HepG2 (cell line): ENCODE results near the gene KREMEN1. TPM values are rescaled to one million over a fixed set of nuclear protein-coding genes. Genes with fewer than 3 reads are reported as not detected.

Source experiments
- ATAC-seq: fragments of 200-7000 bp; cut with Tn5 transposase; 3 replicates; pipeline ENCODE4 v1.9.1; 2020; ENCODE audit warnings: mild to moderate bottlenecking, moderate library complexity
- BruUV-seq: library from RNA; stranded (reverse); fragments of 400-500 nt; replicated peaks from 2 replicates; lab custom pipeline; 2021; lab: Mats Ljungman, UMichigan
- CTCF ChIA-PET: fragments of 300-600 bp; formaldehyde crosslinking; extraction: SDS; loops from one replicate; lab custom pipeline; 2021; ENCODE audit warnings: low total read pairs, inconsistent platforms, low intra/inter-chr PET ratio; lab: Yijun Ruan, JAX
- POLR2A ChIA-PET: fragments of 350-600 bp; sonication (Branson Sonifier 250); formaldehyde crosslinking; loops from one replicate; lab custom pipeline; 2020; ENCODE audit warnings: antibody characterized with exemption, inconsistent platforms; lab: Yijun Ruan, JAX
- DNase-seq: peaks from one replicate; pipeline ENCODE4 v3.0.0-alpha.2; 2015; ENCODE audit warnings: low spot score
- FAIRE-seq: peaks from 3 replicates; lab custom pipeline; 2011; peaks lifted over from hg19 to GRCh38; lab: Jason Lieb, UNC
- H2AFZ ChIP-seq: one replicate; pipeline ENCODE4 v1.6.1; 2011; ENCODE audit warnings: low read length, inconsistent platforms
- H3K27ac ChIP-seq: fragments of 300-600 bp; 3 replicates; pipeline ENCODE4 v1.8.0; 2011; ENCODE audit warnings: mixed run types, mild to moderate bottlenecking, mixed read lengths, low read length, inconsistent platforms; ENCODE audit not compliant: insufficient read depth; ENCODE audit errors: extremely low read length
- H3K27me3 ChIP-seq, 2 experiments: fragments of 200-600 bp in 1 of 2; 2 replicates in 1 of 2; 3 replicates in 1 of 2; pipeline versions ENCODE4 v1.6.0 to v1.8.0; 2011; ENCODE audit warnings: low read length in 2 of 2, mild to moderate bottlenecking in 2 of 2, moderate library complexity in 2 of 2, inconsistent platforms in 1 of 2; ENCODE audit not compliant: insufficient read depth in 2 of 2, control insufficient read depth in 1 of 2
- H3K36me3 ChIP-seq, 2 experiments: fragments of 200-600 bp in 1 of 2; replicated peaks in 1 of 2; 2 replicates in 1 of 2; 3 replicates in 1 of 2; pipeline versions ENCODE4 v1.5.1 to v1.8.0; 2011; ENCODE audit warnings: low read length in 2 of 2, inconsistent platforms in 1 of 2; ENCODE audit not compliant: insufficient read depth in 2 of 2, control insufficient read depth in 1 of 2
- H3K4me1 ChIP-seq: 2 replicates; pipeline ENCODE4 v1.5.1; 2012; ENCODE audit warnings: low read length, inconsistent platforms; ENCODE audit not compliant: insufficient read depth
- H3K4me2 ChIP-seq: 2 replicates; pipeline ENCODE4 v1.6.0; 2011; ENCODE audit warnings: low read depth, low read length, inconsistent platforms
- H3K4me3 ChIP-seq, 3 experiments: fragments of 200-600 bp in 1 of 3; sonication (generic), shearing (Covaris generic) in 1 of 3; replicated peaks in 1 of 3; 2 replicates each; pipeline ENCODE4 v1.5.1; 2011 to 2016; ENCODE audit warnings: low read length in 3 of 3, inconsistent platforms in 2 of 3, low read depth in 2 of 3, mild to moderate bottlenecking in 2 of 3, control low read depth in 1 of 3, mixed read lengths in 1 of 3; ENCODE audit not compliant: insufficient read depth in 1 of 3
- H3K79me2 ChIP-seq: one replicate; pipeline ENCODE4 v1.6.1; 2011; ENCODE audit warnings: low read length, inconsistent platforms; ENCODE audit not compliant: insufficient read depth
- H3K9ac ChIP-seq: 2 replicates; pipeline ENCODE4 v1.6.0; 2011; ENCODE audit warnings: mild to moderate bottlenecking, low read depth, low read length, inconsistent platforms; ENCODE audit not compliant: insufficient read depth
- H3K9me3 ChIP-seq: 2 replicates; pipeline ENCODE4 v1.5.1; 2012; ENCODE audit warnings: mild to moderate bottlenecking, low read length
- H4K20me1 ChIP-seq: 2 replicates; pipeline ENCODE4 v1.6.0; 2011; ENCODE audit warnings: inconsistent platforms, mild to moderate bottlenecking, low read length, moderate library complexity; ENCODE audit not compliant: insufficient read depth
- ATAD3A ChIP-seq: sonication (generic); formaldehyde crosslinking; IDR thresholded peaks from 2 replicates; pipeline ENCODE4 v1.4.0; 2020; ENCODE audit warnings: missing genetic modification reagents
- GFI1 ChIP-seq: sonication (generic); formaldehyde crosslinking; IDR thresholded peaks from 2 replicates; pipeline ENCODE4 v1.5.0; 2020; ENCODE audit warnings: missing genetic modification reagents, mild to moderate bottlenecking, borderline replicate concordance
- KLF13 ChIP-seq: sonication (generic); formaldehyde crosslinking; IDR thresholded peaks from 2 replicates; pipeline ENCODE4 v1.4.0; 2020; ENCODE audit warnings: mild to moderate bottlenecking, missing genetic modification reagents
- LRRFIP1 ChIP-seq: sonication (generic); formaldehyde crosslinking; conservative IDR thresholded peaks from 2 replicates; pipeline ENCODE4 v1.4.0; 2020; ENCODE audit warnings: missing genetic modification reagents
- MIXL1 ChIP-seq: IDR thresholded peaks from 2 replicates; pipeline ENCODE4 v1.6.1; 2016
- NCOA2 ChIP-seq: sonication (generic); formaldehyde crosslinking; IDR thresholded peaks from 2 replicates; pipeline ENCODE4 v1.8.0; 2022; ENCODE audit warnings: inconsistent platforms
- REPIN1 ChIP-seq: sonication (generic); formaldehyde crosslinking; IDR thresholded peaks from 2 replicates; pipeline ENCODE4 v1.8.0; 2022; ENCODE audit warnings: missing genetic modification reagents, low read depth, mild to moderate bottlenecking, borderline replicate concordance
- ZBTB25 ChIP-seq: IDR thresholded peaks from 2 replicates; pipeline ENCODE4 v1.6.1; 2018; ENCODE audit warnings: missing genetic modification reagents
- ZNF343 ChIP-seq: sonication (generic); formaldehyde crosslinking; IDR thresholded peaks from 2 replicates; pipeline ENCODE4 v1.4.0; 2020; ENCODE audit warnings: mild to moderate bottlenecking, missing genetic modification reagents
- WGBS: methylation state at CpG from one replicate; pipeline ENCODE4 v1.1.6; 2017; ENCODE audit warnings: low lambda C conversion rate; 5-methylcytosine and 5-hydroxymethylcytosine counted together
- in situ Hi-C: cut with HindIII; loops from 2 replicates; pipeline ENCODE4 v1.10.0; 2017; ENCODE audit warnings: low pct_unique_long_range_greater_than_20kb; ENCODE audit not compliant: extremely low pct_ligation_motif_present
- intact Hi-C: fragments of 100-400 bp; cut with micrococcal nuclease; formaldehyde crosslinking; loops from one replicate; pipeline ENCODE4 v1.10.0; 2022; ENCODE audit not compliant: unreplicated experiment
- polyA plus RNA-seq, 8 experiments: library from polyadenylated mRNA; depleted of rRNA in 3 of 8; stranded (reverse) in 7 of 8; unstranded in 1 of 8; fragments of >200 nt; fragmentation: Illumina TruSeq in 4 of 8; extraction: Trizol in 4 of 8; gene quantifications; 2 replicates each; pipeline versions ENCODE4 v1.2.1 to v1.2.3, GENCODE V29; 2011 to 2016; ENCODE audit warnings: low read depth in 4 of 8, missing spikeins in 1 of 8, mixed read lengths in 1 of 8; ENCODE audit not compliant: insufficient read depth in 1 of 8
- total RNA-seq, 5 experiments: library from RNA; depleted of rRNA; stranded (reverse); fragments of >200 nt; fragmentation: Illumina TruSeq; extraction: Trizol; gene quantifications; 2 replicates each; pipeline ENCODE4 v1.2.3, GENCODE V29; 2016; ENCODE audit warnings: low read depth in 1 of 5
- TF ChIP-seq, protein P1 (sequence below): sonication (generic); formaldehyde crosslinking; IDR thresholded peaks from 2 replicates; pipeline ENCODE4 v1.4.0; 2020; ENCODE audit warnings: missing genetic modification reagents, mild to moderate bottlenecking, borderline replicate concordance

The KREMEN1 gene
- total and polyA plus RNA-seq, 2 of the 13 experiments (the other 11 are each of a cell fraction or from before 2014, with no cell fraction given): 9.8 to 13.8 TPM

- no peak for DNase-seq
- ATAC-seq: no peak
- no peak overlapping the region for H3K9ac ChIP-seq
- POLR2A ChIA-PET: no interaction called here
- CTCF ChIA-PET: no interaction called here
- BruUV-seq: no TSS peak
- in situ Hi-C loops: no loop called here
- intact Hi-C loops: no loop called here
- H3K27me3 ChIP-seq: no peaks in the 10 kb centered on the region
- WGBS: 97% methylated on average over 2 of the region's 2 CpGs
- FAIRE-seq: no peak
- H3K4me1 ChIP-seq: peaks cover 8% of the 10 kb centered on the region
- H4K20me1 ChIP-seq: no peaks in the 10 kb centered on the region
- no peak overlapping the region for H2AFZ ChIP-seq
- no peak for TF ChIP-seq ZBTB25
- TF ChIP-seq KLF13 (CRISPR knock-in tag): no peak
- no peak for TF ChIP-seq ATAD3A
- no peak for TF ChIP-seq GFI1
- no peak for TF ChIP-seq REPIN1 (CRISPR knock-in tag)
- TF ChIP-seq, protein P1, sequence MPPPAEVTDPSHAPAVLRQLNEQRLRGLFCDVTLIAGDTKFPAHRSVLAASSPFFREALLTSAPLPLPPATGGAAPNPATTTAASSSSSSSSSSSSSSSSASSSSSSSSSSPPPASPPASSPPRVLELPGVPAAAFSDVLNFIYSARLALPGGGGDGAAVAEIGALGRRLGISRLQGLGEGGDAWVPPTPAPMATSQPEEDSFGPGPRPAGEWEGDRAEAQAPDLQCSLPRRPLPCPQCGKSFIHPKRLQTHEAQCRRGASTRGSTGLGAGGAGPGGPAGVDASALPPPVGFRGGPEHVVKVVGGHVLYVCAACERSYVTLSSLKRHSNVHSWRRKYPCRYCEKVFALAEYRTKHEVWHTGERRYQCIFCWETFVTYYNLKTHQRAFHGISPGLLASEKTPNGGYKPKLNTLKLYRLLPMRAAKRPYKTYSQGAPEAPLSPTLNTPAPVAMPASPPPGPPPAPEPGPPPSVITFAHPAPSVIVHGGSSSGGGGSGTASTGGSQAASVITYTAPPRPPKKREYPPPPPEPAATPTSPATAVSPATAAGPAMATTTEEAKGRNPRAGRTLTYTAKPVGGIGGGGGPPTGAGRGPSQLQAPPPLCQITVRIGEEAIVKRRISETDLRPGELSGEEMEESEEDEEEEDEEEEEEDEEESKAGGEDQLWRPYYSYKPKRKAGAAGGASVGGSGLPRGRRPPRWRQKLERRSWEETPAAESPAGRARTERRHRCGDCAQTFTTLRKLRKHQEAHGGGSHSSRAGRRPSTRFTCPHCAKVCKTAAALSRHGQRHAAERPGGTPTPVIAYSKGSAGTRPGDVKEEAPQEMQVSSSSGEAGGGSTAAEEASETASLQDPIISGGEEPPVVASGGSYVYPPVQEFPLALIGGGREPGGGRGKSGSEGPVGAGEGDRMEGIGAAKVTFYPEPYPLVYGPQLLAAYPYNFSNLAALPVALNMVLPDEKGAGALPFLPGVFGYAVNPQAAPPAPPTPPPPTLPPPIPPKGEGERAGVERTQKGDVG: no peak
- no peak for TF ChIP-seq ZNF343 (CRISPR knock-in tag)
- TF ChIP-seq NCOA2 (CRISPR knock-in tag): no peak
- TF ChIP-seq MIXL1 (CRISPR knock-in tag): no peak
- TF ChIP-seq LRRFIP1 (CRISPR knock-in tag): no peak
- H3K27ac ChIP-seq: no peak overlapping the region
- H3K4me3 ChIP-seq: no peak overlapping the region
- no peaks in the 10 kb centered on the region for H3K79me2 ChIP-seq
- H3K4me2 ChIP-seq: no peak overlapping the region
- no peaks in the 10 kb centered on the region for H3K36me3 ChIP-seq
- H3K9me3 ChIP-seq: no peaks in the 10 kb centered on the region
Observed at GRCh38 chr22:29087012-29087411, 14.2 kb downstream of the KREMEN1 start.
